SHP77 treated with DMSO at 0.1 percent for 48 hours (cell line): ENCODE measurements around the gene TMEM270.

Source experiments
- DNase-seq: peaks from one replicate; lab custom pipeline; 2025; lab: John Stamatoyannopoulos, UW

The TMEM270 gene

GRCh38 chr7:73888959-73889358 lies 28.0 kb downstream of the TMEM270 start:
- no peak for DNase-seq

GRCh38 chr7:73890555-73891147 lies 29.7 kb downstream of the TMEM270 start:
- no peak for DNase-seq

- no peak for DNase-seq
Measured at GRCh38 chr7:73891178-73891885, 30.4 kb downstream of the TMEM270 start.

- no peak for DNase-seq
Measured at GRCh38 chr7:73892003-73892999, 31.3 kb downstream of the TMEM270 start.

GRCh38 chr7:73893342-73894101 lies 32.6 kb downstream of the TMEM270 start:
- no peak for DNase-seq

GRCh38 chr7:73894166-73894565 lies 33.2 kb downstream of the TMEM270 start:
- DNase-seq, result no peak

- DNase-seq, result no peak
Measured at GRCh38 chr7:73894733-73895551, 34.0 kb downstream of the TMEM270 start.

GRCh38 chr7:73895626-73896025 lies 34.7 kb downstream of the TMEM270 start:
- DNase-seq, result no peak

GRCh38 chr7:73896454-73896853 lies 35.5 kb downstream of the TMEM270 start:
- no peak for DNase-seq

GRCh38 chr7:73899731-73900142 lies 38.8 kb downstream of the TMEM270 start:
- no peak for DNase-seq

GRCh38 chr7:73900286-73900685 lies 39.3 kb downstream of the TMEM270 start:
- DNase-seq, result no peak

- DNase-seq, result no peak
Measured at GRCh38 chr7:73901231-73901822, 40.4 kb downstream of the TMEM270 start.

- DNase-seq, result no peak
Measured at GRCh38 chr7:73901823-73902597, 41.1 kb downstream of the TMEM270 start.

- DNase-seq, result no peak
Measured at GRCh38 chr7:73903321-73904218, 42.6 kb downstream of the TMEM270 start.

GRCh38 chr7:73904219-73905137 lies 43.5 kb downstream of the TMEM270 start:
- DNase-seq, result no peak

- no peak for DNase-seq
Measured at GRCh38 chr7:73905360-73905759, 44.4 kb downstream of the TMEM270 start.

GRCh38 chr7:73906874-73907273 lies 45.9 kb downstream of the TMEM270 start:
- DNase-seq, result no peak
